GM12878 (cell line): ENCODE results near the gene SLC25A26. TPM values are rescaled to one million over a fixed set of nuclear protein-coding genes. Genes with fewer than 3 reads are reported as not detected.

Experiments used
- ATAC-seq: fragments of 200-7000 bp; cut with Tn5 transposase; 3 replicates; pipeline ENCODE4 v1.9.1; 2020; ENCODE audit warnings: mild to moderate bottlenecking, moderate library complexity
- BruUV-seq: library from RNA; stranded (reverse); fragments of 400-500 nt; replicated peaks from 2 replicates; lab custom pipeline; 2021; lab: Mats Ljungman, UMichigan
- CTCF ChIA-PET: fragments of 300-600 bp; sonication (Branson Sonifier 250); formaldehyde crosslinking; extraction: SDS; loops from one replicate; lab custom pipeline; 2021; ENCODE audit warnings: inconsistent platforms; lab: Yijun Ruan, JAX
- POLR2A ChIA-PET: fragments of 350-600 bp; formaldehyde crosslinking; extraction: SDS; loops from one replicate; lab custom pipeline; 2021; ENCODE audit warnings: inconsistent platforms; lab: Charles Lee
- RAD21 ChIA-PET: fragments of 300-600 bp; sonication (Branson Sonifier 250); formaldehyde crosslinking; loops from one replicate; lab custom pipeline; 2023; ENCODE audit warnings: antibody characterized with exemption; ENCODE audit not compliant: unreplicated experiment; lab: Charles Lee
- SMC1A ChIA-PET: fragments of 300-600 bp; sonication (Branson Sonifier 250); formaldehyde crosslinking; loops from one replicate; lab custom pipeline; 2023; ENCODE audit not compliant: unreplicated experiment, uncharacterized antibody; lab: Charles Lee
- DNase-seq: peaks from one replicate; pipeline ENCODE4 v3.0.0-alpha.2; 2011; ENCODE audit warnings: low read depth, low spot score
- FAIRE-seq: peaks from 3 replicates; lab custom pipeline; 2011; peaks lifted over from hg19 to GRCh38; lab: Jason Lieb, UNC
- H2AFZ ChIP-seq: 2 replicates; pipeline ENCODE4 v1.6.0; 2011; ENCODE audit warnings: low read depth, low read length, control low read depth; ENCODE audit not compliant: control insufficient read depth
- H3K27ac ChIP-seq: 2 replicates; pipeline ENCODE4 v1.5.1; 2011; ENCODE audit warnings: control low read depth; ENCODE audit not compliant: control insufficient read depth, insufficient read depth
- H3K27me3 ChIP-seq, 2 experiments: replicated peaks in 1 of 2; 2 replicates each; pipeline versions ENCODE4 v1.6.0 to v1.6.1; 2011; ENCODE audit warnings: low read length in 1 of 2; ENCODE audit not compliant: control insufficient read depth in 2 of 2, insufficient read depth in 2 of 2
- H3K36me3 ChIP-seq, 2 experiments: 2 replicates each; pipeline ENCODE4 v1.5.1; 2011; ENCODE audit warnings: low read length in 1 of 2; ENCODE audit not compliant: control insufficient read depth in 2 of 2, insufficient read depth in 2 of 2
- H3K4me1 ChIP-seq: 2 replicates; pipeline ENCODE4 v1.6.1; 2011; ENCODE audit warnings: mild to moderate bottlenecking, low read length, moderate library complexity, mixed read lengths; ENCODE audit not compliant: control insufficient read depth, insufficient read depth
- H3K4me2 ChIP-seq: 2 replicates; pipeline ENCODE4 v1.6.0; 2011; ENCODE audit warnings: control low read depth; ENCODE audit not compliant: control insufficient read depth, insufficient read depth
- H3K4me3 ChIP-seq: fragments of 200-600 bp; sonication (generic); 2 replicates; pipeline ENCODE4 v1.5.1; 2016
- H3K79me2 ChIP-seq: 2 replicates; pipeline ENCODE4 v1.6.0; 2011; ENCODE audit warnings: low read length; ENCODE audit not compliant: control insufficient read depth, insufficient read depth
- H3K9ac ChIP-seq: 2 replicates; pipeline ENCODE4 v1.8.0; 2011; ENCODE audit warnings: low read length, control low read depth, mixed read lengths; ENCODE audit not compliant: control insufficient read depth, insufficient read depth
- H3K9me3 ChIP-seq: replicated peaks from 3 replicates; pipeline ENCODE4 v1.5.1; 2011; ENCODE audit warnings: mild to moderate bottlenecking, low read length; ENCODE audit not compliant: control insufficient read depth, insufficient read depth
- H4K20me1 ChIP-seq: 2 replicates; pipeline ENCODE4 v1.6.0; 2011; ENCODE audit not compliant: control insufficient read depth, insufficient read depth
- BHLHE40 ChIP-seq, 2 experiments: fragments of 450-650 bp in 1 of 2; IDR thresholded peaks; 2 replicates each; pipeline ENCODE4 v1.6.1; 2011 to 2017; ENCODE audit warnings: low read depth in 2 of 2, borderline replicate concordance in 1 of 2, improper control_type of control experiment in 1 of 2, low read length in 1 of 2, mild to moderate bottlenecking in 1 of 2
- CHD4 ChIP-seq: fragments of 200-600 bp; sonication (generic); IDR thresholded peaks from 2 replicates; pipeline ENCODE4 v1.6.1; 2016; ENCODE audit warnings: mild to moderate bottlenecking
- DPF2 ChIP-seq: fragments of 450-650 bp; IDR thresholded peaks from 2 replicates; pipeline ENCODE4 v1.6.1; 2017; ENCODE audit warnings: mild to moderate bottlenecking
- EZH2 ChIP-seq: IDR thresholded peaks from 2 replicates; pipeline ENCODE4 v1.6.1; 2012; ENCODE audit warnings: low read depth, mild to moderate bottlenecking, control low read depth, inconsistent platforms, low read length, borderline replicate concordance; ENCODE audit not compliant: control insufficient read depth
- MTA2 ChIP-seq: fragments of 450-650 bp; IDR thresholded peaks from 2 replicates; pipeline ENCODE4 v1.6.1; 2016; ENCODE audit warnings: low read depth, mild to moderate bottlenecking, moderate library complexity
- PML ChIP-seq: IDR thresholded peaks from 2 replicates; pipeline ENCODE4 v1.6.1; 2012; ENCODE audit warnings: low read length, inconsistent platforms
- RFX5 ChIP-seq: IDR thresholded peaks from 2 replicates; pipeline ENCODE4 v1.6.1; 2011; ENCODE audit warnings: low read depth, low read length, improper control_type of control experiment
- SMAD5 ChIP-seq: IDR thresholded peaks from 2 replicates; pipeline ENCODE4 v1.6.1; 2016; ENCODE audit warnings: antibody characterized with exemption, low read depth
- TARDBP ChIP-seq: IDR thresholded peaks from 2 replicates; pipeline ENCODE4 v1.6.1; 2016; ENCODE audit warnings: borderline replicate concordance
- WGBS: methylation state at CpG from one replicate; pipeline ENCODE4 v1.1.6; 2016; ENCODE audit warnings: low lambda C conversion rate; ENCODE audit not compliant: insufficient replicate concordance, insufficient coverage; ENCODE audit errors: missing lambda C conversion rate; 5-methylcytosine and 5-hydroxymethylcytosine counted together
- in situ Hi-C: fragments of 300-500 bp; cut with MboI; formaldehyde crosslinking; loops from 9 replicates; pipeline ENCODE4 v1.14.3; 2018; ENCODE audit warnings: mixed read lengths
- intact Hi-C: fragments of 100-400 bp; cut with micrococcal nuclease; formaldehyde crosslinking; loops from one replicate; pipeline ENCODE4 v1.14.2; 2022; ENCODE audit not compliant: unreplicated experiment
- polyA plus RNA-seq, 11 experiments: library from polyadenylated mRNA; depleted of rRNA in 4 of 11; unstranded in 6 of 11; stranded (reverse) in 5 of 11; fragments of >200 nt; fragmentation: Nextera tagmentation in 4 of 11; fragmentation: Illumina TruSeq in 1 of 11; extraction: Ambion mirVana in 4 of 11; extraction: Trizol in 1 of 11; gene quantifications; 1 replicate in 1 of 11; 2 replicates in 10 of 11; pipeline versions ENCODE4 v1.2.1 to v1.2.3, GENCODE V29; 2011 to 2016; ENCODE audit warnings: inconsistent platforms in 2 of 11, missing spikeins in 2 of 11, low read depth in 1 of 11
- total RNA-seq, 4 experiments: library from RNA; depleted of rRNA in 3 of 4; stranded (reverse); fragments of >200 nt in 3 of 4; fragmentation: Illumina TruSeq in 1 of 4; extraction: Trizol in 1 of 4; gene quantifications; 2 replicates each; pipeline versions ENCODE4 v1.2.1 to v1.2.3, GENCODE V29; 2013 to 2021
- TF ChIP-seq, protein P1 (sequence below): fragments of 450-650 bp; IDR thresholded peaks from 2 replicates; pipeline ENCODE4 v1.6.1; 2017; ENCODE audit warnings: mild to moderate bottlenecking
- TF ChIP-seq, protein P2 (sequence below): fragments of 450-650 bp; formaldehyde crosslinking; IDR thresholded peaks from 2 replicates; pipeline ENCODE4 v1.4.0; 2022; ENCODE audit warnings: mild to moderate bottlenecking, moderate library complexity
- TF ChIP-seq, protein P3 (sequence below): fragments of 450-650 bp; IDR thresholded peaks from 2 replicates; pipeline ENCODE4 v1.6.1; 2017; ENCODE audit warnings: antibody characterized with exemption, mild to moderate bottlenecking, moderate library complexity

The SLC25A26 gene
- total and polyA plus RNA-seq, 10 of the 15 experiments (the other 5 are each of a cell fraction or from before 2014, with no cell fraction given) = 14.6 to 49.7 (median 24.9) TPM

DNA sequence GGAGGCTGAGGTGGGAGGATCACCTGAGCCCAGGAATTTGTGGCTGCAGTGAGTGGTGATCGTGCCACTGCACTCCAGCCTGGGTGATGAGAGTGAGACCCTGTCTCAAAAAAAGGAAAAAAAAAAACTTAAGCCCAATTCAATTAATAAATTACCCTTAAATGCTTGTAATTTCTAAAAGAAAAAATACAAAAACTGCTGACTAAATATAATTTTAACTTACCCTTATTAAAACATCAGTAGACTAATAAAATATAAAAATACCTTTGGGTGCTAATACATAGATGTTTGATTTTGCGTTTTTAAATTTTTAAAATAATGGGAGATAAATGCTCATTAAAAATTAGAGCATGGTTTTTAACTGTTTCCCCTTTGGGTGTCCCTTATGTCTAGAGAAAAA, 17.5 kb upstream of the SLC25A26 start:
- H4K20me1 ChIP-seq = no peaks in the 10 kb centered on the region
- SMC1A ChIA-PET = no interaction called here
- DNase-seq = no peak
- no peak for FAIRE-seq
- TF ChIP-seq, protein P1, sequence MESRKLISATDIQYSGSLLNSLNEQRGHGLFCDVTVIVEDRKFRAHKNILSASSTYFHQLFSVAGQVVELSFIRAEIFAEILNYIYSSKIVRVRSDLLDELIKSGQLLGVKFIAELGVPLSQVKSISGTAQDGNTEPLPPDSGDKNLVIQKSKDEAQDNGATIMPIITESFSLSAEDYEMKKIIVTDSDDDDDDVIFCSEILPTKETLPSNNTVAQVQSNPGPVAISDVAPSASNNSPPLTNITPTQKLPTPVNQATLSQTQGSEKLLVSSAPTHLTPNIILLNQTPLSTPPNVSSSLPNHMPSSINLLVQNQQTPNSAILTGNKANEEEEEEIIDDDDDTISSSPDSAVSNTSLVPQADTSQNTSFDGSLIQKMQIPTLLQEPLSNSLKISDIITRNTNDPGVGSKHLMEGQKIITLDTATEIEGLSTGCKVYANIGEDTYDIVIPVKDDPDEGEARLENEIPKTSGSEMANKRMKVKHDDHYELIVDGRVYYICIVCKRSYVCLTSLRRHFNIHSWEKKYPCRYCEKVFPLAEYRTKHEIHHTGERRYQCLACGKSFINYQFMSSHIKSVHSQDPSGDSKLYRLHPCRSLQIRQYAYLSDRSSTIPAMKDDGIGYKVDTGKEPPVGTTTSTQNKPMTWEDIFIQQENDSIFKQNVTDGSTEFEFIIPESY = no peak
- TF ChIP-seq RFX5 = no peak
- no peak for TF ChIP-seq BHLHE40 (IDR thresholded peaks at IDR 0.05; ENCODE audit: borderline replicate concordance in 1 of 2, low read depth in 2 of 2, low read length in 1 of 2)
- TF ChIP-seq TARDBP = no peak
- TF ChIP-seq, protein P2, sequence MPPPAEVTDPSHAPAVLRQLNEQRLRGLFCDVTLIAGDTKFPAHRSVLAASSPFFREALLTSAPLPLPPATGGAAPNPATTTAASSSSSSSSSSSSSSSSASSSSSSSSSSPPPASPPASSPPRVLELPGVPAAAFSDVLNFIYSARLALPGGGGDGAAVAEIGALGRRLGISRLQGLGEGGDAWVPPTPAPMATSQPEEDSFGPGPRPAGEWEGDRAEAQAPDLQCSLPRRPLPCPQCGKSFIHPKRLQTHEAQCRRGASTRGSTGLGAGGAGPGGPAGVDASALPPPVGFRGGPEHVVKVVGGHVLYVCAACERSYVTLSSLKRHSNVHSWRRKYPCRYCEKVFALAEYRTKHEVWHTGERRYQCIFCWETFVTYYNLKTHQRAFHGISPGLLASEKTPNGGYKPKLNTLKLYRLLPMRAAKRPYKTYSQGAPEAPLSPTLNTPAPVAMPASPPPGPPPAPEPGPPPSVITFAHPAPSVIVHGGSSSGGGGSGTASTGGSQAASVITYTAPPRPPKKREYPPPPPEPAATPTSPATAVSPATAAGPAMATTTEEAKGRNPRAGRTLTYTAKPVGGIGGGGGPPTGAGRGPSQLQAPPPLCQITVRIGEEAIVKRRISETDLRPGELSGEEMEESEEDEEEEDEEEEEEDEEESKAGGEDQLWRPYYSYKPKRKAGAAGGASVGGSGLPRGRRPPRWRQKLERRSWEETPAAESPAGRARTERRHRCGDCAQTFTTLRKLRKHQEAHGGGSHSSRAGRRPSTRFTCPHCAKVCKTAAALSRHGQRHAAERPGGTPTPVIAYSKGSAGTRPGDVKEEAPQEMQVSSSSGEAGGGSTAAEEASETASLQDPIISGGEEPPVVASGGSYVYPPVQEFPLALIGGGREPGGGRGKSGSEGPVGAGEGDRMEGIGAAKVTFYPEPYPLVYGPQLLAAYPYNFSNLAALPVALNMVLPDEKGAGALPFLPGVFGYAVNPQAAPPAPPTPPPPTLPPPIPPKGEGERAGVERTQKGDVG = no peak
- TF ChIP-seq DPF2 = no peak
- TF ChIP-seq MTA2 = no peak
- TF ChIP-seq CHD4 = no peak
- no peak for TF ChIP-seq PML
- no peak for TF ChIP-seq SMAD5
- no peak for TF ChIP-seq EZH2
- TF ChIP-seq, protein P3, sequence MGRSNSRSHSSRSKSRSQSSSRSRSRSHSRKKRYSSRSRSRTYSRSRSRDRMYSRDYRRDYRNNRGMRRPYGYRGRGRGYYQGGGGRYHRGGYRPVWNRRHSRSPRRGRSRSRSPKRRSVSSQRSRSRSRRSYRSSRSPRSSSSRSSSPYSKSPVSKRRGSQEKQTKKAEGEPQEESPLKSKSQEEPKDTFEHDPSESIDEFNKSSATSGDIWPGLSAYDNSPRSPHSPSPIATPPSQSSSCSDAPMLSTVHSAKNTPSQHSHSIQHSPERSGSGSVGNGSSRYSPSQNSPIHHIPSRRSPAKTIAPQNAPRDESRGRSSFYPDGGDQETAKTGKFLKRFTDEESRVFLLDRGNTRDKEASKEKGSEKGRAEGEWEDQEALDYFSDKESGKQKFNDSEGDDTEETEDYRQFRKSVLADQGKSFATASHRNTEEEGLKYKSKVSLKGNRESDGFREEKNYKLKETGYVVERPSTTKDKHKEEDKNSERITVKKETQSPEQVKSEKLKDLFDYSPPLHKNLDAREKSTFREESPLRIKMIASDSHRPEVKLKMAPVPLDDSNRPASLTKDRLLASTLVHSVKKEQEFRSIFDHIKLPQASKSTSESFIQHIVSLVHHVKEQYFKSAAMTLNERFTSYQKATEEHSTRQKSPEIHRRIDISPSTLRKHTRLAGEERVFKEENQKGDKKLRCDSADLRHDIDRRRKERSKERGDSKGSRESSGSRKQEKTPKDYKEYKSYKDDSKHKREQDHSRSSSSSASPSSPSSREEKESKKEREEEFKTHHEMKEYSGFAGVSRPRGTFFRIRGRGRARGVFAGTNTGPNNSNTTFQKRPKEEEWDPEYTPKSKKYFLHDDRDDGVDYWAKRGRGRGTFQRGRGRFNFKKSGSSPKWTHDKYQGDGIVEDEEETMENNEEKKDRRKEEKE = no peak
- H3K36me3 ChIP-seq = no peaks in the 10 kb centered on the region
- H2AFZ ChIP-seq = no peak overlapping the region
- POLR2A ChIA-PET = no interaction called here
- H3K9ac ChIP-seq = no peak overlapping the region
- H3K79me2 ChIP-seq = no peaks in the 10 kb centered on the region
- intact Hi-C loops = no loop called here
- no peak overlapping the region for H3K4me3 ChIP-seq
- H3K27ac ChIP-seq = no peak overlapping the region
- RAD21 ChIA-PET = no interaction called here
- no peaks in the 10 kb centered on the region for H3K27me3 ChIP-seq
- 36% methylated on average over 2 of the region's 2 CpGs for WGBS
- H3K4me2 ChIP-seq = no peak overlapping the region
- no peaks in the 10 kb centered on the region for H3K9me3 ChIP-seq
- CTCF ChIA-PET = no interaction called here
- H3K4me1 ChIP-seq = no peaks in the 10 kb centered on the region
- BruUV-seq = no TSS peak
- in situ Hi-C loops = no loop called here
- no peak for ATAC-seq
